Stimulated activated CD4-positive, alpha-beta T cell treated with anti-CD3 and anti-CD28 coated beads, Interleukin-2, amount 100 ng/mL, for 48 hours (primary cell): ENCODE results near the gene PRKAR1A.

ENCODE experiments used
- DNase-seq, 2 donors: peaks; one replicate each; pipeline ENCODE4 v3.0.0-alpha.2; 2020

Gene PRKAR1A

DNA sequence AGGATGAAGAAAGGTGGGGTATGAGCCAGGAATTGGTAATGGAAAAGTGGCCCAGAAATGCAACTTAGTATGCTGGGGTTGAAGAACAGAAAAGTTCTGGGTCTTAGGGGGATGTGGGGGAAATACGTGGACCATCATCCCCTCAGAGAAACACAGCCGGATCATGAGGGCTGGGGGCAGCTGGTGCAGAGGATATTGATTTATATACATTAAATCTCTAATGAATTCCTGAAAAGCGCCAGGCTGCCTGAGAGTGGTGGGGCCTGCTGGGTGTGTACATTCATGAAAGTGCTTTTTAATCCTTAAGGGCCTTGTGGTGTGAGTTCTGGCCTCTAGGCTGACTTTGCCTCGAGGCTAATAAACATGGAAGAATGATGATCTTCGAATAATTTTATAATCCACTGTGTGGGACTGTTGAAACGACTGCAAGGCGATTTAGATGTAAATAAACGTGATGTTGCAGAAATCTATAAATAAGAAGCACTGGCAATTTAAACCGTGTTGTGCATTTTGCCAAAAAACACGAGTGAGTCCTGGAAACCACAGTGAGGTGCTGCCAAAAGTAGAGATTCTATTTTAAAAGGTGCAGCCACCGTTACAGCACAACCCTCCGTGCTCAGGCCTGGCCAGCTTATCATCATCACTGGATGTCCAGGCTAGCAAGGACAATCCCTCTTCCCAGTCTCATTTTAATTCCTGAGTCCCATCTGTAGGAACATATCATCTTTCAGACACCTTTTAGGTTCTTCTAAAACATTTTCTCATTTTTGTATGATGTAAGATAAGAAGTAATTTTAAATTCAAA is 32.1 kb downstream of the PRKAR1A start:
- DNase-seq, result no peak

DNA sequence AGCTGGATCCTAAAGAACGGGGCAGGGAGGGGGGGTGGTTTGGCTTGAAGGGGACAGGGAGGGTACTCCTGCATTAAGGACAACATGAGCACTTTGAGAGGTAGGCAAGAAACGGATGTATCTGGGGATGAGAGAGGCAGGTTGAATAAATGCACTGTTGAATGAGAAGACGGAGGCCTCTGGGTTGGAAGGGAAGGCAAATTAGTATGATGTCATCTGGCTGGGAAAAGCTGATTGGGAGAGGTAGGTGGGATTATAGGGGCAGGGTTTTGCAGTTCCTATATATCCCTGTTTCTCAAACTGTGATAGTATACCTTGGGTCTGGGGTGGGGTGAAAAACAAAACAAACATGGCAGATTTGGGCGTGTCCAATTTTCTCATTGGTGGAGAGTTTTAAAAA is 44.3 kb downstream of the PRKAR1A start:
- no peak for DNase-seq

DNA sequence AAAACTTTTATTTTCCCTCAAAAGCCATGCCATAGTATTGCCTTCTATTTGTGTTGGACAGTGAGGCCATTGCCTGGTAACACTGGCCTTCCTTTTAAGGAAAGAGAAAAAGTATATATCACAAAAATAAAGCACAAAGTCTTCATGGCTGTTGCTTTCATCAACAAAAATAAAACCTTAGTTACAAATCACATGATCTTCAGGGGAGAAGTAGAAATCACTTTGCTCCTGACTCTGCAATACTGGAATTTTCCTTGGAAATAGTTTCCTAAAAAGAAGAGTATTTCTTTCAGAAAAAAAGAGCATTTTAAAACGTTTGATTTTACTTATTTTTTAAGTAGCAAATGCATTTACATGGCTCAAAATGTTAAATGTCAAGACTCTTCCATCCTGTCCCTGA is 47.1 kb downstream of the PRKAR1A start:
- DNase-seq, result no peak

DNA sequence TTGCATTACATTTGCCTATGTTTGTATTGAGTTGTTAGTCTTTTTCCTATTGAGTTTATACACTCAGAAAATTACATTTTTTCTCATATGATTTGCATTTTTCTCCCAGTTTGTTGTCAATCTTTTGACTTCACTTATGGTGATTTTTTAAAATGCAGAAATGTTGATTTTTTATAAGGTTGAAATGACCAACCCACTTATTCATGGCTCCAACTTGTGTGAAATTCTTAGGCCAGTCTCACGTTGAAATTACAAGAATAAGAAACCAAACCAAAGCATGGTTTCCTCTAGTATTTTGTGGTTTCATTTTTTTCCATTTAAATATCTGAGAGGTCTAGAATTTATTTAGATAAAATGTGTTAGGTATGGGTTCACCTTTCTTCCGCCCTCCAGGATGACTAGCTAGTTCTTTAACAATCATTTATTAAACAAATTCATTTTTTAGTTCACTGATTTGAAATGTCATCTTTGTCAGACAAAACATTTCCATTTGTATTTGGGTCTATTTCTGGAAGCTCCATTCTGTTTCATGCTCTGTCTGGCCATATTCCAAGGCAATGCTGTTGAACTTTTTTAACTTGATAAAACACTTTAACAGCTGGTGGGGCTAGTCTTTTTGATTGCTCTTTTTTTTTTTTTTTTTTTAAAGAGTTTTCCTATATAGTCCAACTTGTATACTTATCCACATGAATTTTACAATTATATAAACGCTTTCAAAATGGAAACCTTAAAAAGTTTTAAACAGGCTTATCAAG is 48.9 kb downstream of the PRKAR1A start:
- no peak for DNase-seq

DNA sequence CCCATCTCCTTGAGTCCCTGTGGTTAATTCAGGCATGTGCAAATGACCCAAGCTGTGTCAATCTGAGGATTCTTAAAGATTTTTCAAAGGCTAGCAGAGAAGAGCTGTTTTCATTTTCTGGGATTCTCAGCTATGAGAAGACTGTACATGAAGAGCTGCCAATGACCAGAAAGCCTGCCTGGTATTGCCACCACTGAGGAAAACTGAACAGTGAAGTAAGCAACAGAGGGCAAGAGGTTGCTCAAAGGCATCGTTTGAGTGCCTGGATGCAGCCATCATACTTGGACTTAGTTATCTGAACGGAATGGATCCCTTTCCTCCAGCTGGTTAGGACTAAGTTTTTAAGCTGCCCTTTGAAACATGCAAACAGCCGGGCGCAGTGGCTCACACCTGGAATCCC is 50.5 kb downstream of the PRKAR1A start:
- no peak for DNase-seq

DNA sequence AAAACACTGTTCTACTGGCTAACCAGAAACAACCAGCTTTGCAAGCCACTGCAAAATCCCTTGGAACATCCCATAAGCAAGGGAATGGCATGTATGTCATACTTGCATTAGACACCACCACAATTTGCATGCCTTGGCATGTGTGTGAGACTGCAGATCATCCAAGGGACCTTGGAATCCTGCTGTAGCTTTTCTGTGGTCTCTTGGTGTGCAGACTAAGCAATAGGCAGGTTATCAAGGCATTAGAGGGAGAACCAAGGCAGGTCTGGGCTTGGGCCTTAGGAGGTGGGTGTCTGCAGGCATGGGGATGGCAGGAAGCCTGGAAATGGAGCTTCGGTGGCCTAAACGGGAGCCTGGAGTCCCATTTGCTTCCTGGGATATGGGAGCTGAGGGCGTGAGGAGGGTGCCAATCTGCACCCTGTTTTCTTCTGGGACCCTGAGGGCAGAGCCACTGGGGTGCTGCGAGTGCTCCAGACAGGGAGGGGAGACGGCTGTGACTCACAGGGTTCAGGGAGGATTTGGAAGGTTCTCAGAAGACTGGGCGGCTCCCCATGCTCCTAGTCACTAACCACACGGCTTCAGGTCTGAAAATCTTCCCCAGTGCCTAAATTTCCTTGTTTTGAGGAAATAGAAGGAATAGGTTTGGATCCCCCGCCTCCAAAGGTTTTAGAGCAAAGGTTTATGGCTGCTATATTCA is 52.3 kb downstream of the PRKAR1A start:
- DNase-seq, result no peak

DNA sequence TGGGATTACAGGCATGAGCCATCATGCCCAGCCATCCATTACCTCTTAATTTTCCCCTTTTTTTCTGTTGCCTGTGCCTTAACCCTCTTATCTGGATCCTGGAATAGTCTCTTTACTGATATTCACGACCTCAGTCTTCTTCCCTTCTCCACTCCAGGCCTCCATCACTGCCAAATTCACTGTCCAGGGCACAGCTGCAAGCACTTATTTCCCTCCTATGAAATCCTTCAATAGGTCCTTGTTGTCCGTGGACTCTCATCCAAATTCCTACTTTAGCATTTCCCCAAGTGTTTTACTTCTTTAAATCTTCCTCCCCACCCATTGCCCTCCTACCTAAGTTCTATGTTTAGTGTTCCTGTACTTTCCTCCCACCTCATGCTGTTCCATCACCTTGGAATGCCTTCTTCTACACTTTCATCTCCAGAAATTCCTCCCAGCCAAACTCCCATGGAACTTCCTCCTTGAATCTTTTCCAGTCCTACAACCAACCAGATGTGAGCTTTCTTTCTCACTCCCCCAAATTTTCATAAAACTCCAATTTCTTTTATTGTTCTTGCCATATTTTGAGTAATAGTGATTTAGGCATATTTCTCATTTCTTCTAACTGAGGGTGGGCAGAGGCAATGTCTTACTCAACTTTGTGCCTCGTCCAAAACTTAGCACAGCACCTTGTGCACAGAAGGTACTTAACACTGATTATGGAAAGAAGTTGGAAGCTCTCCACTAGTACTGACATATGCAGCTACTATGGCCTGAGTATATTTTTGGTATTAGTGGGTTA is 53.6 kb downstream of the PRKAR1A start:
- no peak for DNase-seq

DNA sequence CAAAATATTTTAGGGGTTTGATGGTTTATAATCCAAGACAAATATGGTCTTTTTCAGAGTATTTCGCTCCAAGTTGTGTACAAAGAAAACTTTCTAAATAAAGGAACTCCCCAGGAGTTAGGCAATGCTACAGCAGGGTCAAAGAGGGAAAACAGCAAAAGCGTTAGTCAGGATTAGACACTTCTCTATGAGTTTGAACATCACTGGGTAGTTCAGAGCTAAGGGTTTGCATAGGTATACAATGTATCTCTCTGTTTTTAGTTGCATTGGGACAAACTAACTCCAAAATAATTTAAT is 54.2 kb downstream of the PRKAR1A start:
- no peak for DNase-seq

DNA sequence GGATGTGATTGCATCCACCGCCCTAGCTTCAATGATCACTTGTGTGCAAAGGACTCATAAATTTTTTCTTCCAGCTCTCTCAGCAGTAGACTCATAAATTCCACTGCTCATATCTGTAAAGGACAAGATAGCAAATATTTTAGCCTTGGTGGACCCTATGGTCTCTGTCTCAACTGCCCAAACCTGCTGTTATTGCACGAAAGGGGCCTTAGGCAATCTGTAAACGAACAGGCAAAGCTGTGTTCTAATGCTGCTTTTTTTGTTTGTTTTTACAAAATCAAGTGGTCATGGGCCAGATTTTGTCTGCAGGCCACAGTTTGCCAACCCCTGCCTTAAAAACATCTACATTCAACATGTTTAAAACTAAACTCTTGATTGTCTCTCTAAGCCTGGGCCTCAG is 54.8 kb downstream of the PRKAR1A start:
- no peak for DNase-seq

DNA sequence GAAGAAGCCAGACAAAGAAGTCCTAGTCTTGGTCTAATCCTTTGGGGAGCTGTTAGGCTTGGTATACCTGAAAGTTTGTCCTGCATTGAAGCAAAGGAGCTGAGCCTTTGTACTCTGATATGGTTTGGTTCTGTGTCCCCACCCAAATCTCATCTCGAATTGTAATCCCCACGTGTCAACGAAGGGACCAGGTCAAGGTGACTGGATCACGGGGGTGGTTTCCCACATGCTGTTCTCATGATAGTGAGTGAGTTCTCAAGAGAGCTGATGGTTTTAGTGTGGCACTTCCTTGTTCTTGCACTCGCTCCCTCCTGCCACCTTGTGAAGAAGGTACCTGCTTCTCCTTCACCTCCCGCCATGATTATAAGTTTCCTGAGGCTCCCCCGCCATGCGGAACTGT is 55.4 kb downstream of the PRKAR1A start:
- DNase-seq, result no peak

DNA sequence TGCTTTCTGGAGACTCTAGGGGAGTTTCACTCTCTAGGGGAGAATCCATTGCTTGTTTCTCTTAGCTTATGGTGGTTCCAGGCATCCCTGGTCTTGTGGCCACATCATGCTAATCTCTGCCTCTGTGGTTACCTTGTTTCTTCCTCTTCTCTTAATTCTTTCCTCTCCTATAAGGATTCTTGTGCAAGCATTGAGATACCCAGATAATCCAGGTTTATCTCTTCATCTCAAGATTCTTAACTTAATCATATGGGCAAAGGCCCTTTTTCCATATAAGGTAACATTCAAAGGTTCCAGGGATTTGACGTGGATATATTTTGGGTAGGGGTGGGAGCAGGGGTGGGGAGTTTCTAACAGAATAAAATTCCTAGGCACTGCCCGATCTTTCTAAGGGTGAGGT is 56.4 kb downstream of the PRKAR1A start:
- no peak for DNase-seq

DNA sequence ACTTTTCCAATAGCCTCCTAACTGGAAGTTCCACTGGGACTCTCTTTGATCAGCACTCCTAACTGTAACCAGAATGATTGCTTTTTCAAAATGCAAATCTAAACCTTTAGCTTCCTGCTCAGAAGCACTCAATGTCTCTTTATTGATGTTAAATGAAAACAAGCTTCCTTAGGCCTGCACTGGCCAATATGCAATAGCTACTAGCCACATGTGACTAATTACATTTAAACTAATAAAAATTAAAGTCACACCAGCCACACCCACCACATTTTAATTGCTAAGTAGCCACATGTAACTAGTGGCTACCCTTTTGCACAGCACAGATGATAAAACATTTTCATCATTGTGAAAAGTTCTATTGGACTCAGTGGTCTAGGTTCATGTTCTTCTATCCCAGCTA is 57.1 kb downstream of the PRKAR1A start:
- no peak for DNase-seq

DNA sequence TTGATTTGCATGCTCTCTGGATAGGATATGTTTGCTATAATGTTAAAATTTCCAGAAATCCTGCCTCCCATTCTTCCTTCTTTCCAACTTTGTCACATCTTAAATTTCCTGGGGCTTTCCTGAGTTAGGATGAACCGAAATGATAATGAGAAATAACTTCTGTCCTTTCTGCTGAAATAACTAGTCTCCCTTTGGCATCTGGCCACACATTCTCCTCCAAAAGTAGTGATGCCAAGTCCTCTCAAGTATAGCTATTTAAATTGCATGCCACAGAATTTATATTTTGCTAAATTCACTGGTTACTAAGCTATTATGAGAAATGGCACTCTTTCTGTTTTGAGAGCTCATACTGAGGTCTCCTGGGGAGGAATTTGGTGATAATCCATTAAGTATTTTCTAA is 58.3 kb downstream of the PRKAR1A start:
- DNase-seq, result no peak

DNA sequence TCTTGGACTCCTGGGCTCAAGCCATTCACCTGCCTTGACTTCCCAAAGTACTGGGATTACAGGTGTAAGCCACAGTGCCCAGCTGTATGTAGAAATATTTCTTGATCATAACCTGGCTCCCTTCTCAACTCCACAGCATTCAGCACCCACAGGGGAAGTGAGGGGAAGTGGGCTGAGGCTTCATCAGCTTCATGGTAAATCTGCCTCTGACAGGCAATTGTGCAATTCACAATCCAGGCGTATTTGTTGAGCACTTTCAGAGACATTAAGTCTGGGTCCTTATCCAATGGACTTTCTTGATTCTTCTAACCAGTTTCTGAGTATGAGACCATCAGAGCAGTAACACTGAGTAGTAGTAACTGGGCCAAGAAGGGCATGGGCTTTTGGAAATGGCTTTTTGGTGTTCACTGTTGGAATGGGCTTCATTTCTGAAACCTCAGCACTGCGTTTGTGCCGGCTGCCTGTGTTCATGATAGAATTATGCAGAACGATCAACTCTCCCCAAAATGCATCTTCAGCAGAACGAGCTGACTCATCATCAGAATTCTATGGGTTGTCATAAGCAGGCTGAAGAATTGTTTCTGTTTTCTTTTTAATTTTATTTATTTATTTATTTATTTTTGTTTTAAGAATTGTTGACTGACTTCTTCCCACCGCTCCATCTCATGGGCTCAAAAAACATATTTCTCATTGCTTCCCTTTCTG is 60.1 kb downstream of the PRKAR1A start:
- no peak for DNase-seq

DNA sequence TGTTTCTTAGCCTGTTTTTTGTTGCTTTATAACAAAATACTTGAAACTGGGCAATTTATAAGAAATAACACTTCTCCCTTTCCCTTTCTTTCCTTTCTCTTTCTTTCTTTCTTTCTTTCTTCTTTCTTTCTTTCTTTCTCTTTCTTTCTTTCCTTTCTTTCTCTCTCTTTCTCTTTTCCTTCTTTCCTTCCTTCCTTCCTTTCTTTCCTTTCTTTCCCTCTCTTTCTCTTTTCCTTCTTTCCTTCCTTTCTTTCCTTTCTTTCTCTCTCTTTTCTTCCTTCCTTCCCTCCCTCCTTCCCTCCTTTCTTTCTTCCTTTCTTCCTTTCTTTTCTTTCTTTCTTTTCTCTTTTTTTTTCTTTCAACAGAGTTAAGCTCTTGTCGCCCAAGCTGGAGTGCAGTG is 61.1 kb downstream of the PRKAR1A start:
- DNase-seq, result no peak

DNA sequence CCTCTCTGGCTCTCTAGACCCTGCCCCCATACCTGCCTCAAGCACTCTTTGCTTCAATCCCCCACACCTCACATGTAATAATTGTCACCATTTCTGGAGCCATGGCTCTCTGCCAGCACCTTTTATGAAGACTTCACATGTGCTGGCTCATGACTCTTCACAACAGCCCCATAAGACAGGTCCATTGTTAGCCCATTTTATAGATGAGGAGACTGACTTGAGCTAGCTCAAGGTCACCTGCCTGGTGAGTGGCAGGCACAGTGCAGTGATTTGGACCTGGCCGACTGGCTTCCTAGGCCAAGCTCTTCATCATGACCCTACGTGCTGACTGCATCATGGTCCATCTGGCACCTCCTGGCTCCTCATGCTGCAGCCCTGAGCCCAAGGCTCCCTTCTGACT is 63.9 kb downstream of the PRKAR1A start:
- DNase-seq, result no peak

DNA sequence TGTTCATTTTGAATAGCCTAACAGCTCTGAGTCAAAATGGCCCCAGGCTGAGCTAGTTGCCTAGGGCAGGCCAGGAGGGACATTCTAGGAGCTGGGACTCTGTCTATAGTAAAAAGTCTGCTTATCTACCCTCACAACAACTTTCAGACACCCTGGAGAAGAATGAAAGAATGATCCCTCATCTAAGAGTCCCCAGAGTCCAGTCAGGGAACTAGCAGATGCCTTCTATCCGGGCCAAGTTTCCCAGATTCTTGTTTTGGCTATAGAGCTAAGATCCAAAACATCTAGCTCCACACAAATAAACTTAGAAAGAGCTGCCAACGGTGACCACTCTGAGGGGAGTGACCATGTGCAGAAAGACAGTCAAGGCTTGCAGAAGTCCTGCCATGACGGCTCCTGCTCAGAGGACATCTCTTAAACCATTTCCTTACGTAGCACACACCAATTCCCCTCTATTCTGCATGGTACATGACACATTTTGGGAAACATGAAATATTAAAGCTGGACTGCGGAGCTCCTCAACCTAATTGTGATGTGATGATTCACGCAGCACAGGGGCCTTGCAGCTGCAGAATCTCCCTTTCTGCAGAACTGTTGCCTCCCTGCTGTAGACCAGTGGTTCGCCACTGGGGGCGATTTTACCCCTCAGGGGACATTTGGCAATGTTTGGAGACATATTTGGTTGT is 64.7 kb downstream of the PRKAR1A start:
- DNase-seq, result no peak

DNA sequence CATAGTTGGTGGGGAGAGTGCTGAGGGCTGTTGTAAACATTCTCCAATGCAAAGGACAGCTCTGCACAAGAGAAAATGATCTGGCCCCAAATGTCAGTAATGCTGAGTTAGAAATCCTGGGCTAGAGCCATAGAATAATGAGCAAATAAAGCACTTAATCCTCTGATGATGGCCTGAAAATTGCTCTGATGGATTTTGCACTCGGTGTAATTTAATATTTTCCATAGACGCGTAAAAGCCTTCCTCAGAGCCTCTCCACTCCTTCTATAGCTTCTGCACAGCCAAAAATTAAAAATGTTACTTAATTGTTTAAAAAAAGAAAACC is 65.2 kb downstream of the PRKAR1A start:
- DNase-seq, result no peak

DNA sequence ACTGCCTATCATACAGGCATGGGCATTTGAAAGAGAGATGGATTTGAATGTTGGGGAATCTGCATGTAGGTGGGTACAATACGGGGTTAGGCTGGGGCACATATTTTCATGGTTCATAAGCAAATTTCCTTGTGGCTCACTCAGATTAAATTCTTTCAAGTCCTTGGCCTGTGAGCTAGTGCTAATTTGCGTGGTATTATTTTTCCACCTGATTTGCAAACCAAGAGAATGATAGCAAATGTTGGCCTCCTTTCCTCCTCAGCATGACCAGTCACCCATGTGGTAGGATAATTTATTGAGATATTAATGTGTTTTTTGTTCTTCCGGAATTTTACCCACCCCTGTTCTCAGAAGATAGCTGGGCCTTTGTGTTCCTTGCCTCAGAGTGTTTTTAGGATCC is 66.0 kb downstream of the PRKAR1A start:
- DNase-seq, result no peak

DNA sequence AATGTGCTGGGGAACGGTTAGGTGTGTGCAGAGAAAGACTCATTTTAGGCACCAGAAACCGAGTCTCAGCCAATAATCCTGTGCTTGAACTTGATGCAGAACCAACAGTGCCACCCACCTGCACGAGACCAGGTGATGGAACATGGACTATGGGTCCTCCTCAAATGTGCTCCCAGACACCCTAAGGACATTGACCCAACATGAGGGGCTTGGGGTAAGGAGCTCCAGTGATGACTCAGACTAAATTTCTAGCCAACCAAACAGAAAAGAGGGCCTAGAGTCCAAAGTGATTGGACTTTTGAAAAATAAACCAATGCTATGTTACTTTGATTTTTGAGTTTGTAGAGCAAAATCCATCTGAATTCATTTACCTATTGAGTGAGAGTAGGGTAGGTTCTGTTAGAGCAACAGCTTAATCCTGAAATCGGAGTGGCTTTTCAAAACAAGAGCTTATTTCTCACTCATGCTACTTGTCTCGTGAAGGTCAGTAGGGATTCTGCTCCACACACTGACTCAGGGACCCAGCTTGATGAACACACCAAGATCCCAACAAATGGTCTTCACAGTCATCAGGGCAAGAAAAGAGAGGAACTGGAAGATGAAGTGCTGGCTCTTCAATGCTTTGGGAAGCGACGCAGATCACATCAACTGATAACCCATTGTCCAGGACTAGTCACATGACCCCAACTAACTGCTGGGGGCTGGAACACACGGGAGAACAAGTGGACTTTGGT is 67.1 kb downstream of the PRKAR1A start:
- no peak for DNase-seq

DNA sequence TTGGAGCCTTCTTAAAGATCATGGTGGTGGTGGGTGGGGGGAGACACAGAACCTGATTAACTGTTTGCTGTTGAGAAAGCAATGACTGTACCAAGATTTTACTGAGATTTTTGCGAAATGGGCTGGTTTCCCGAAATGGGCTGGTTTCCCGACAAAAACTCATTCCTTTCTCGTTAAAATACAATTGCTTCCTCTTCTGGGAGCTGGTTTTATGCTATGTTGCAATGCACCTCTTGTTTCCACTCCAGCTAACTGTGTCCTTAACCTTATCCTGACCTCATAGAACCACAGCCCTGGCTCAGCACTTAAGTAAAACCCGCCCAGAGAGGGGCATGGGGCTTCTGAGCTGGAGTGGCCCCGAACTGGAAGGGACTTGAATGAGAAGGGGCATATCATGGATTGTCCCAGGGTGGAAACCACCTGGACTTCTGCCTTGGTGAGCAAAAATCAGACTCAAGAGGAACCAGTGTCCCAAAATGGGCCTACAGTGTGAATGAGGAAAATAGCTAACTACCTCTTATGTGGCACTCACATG is 68.1 kb downstream of the PRKAR1A start:
- no peak for DNase-seq
